SK-N-SH (cell line): ENCODE data around the gene AQP5. TPM values are rescaled to one million over a fixed set of nuclear protein-coding genes. Genes with fewer than 3 reads are reported as not detected.

ENCODE experiments used
- CTCF ChIA-PET: fragments of 300-600, 350-600 bp; formaldehyde crosslinking; extraction: SDS; loops from one replicate; lab custom pipeline; 2021; lab: Yijun Ruan, JAX
- POLR2A ChIA-PET: fragments of 350-600 bp; sonication (Branson Sonifier 250); formaldehyde crosslinking; extraction: SDS; loops from one replicate; lab custom pipeline; 2020; ENCODE audit warnings: antibody characterized with exemption, inconsistent platforms; lab: Yijun Ruan, JAX
- DNase-seq: peaks from one replicate; pipeline ENCODE4 v3.0.0; 2012
- H2AFZ ChIP-seq: fragments of 200-600 bp; sonication (generic); 2 replicates; pipeline ENCODE4 v1.8.1; 2016; ENCODE audit warnings: antibody characterized with exemption, mild to moderate bottlenecking, low read depth
- H3F3A ChIP-seq: fragments of 200-600 bp; sonication (generic); replicated peaks from 2 replicates; pipeline ENCODE3; 2016; ENCODE audit warnings: antibody characterized with exemption, mild to moderate bottlenecking; ENCODE audit not compliant: insufficient read depth
- H3K27ac ChIP-seq, 2 experiments: fragments of 200-500 bp in 1 of 2; fragments of 200-600 bp in 1 of 2; sonication (Bioruptor generic) in 1 of 2; sonication (generic), shearing (Covaris generic) in 1 of 2; 2 replicates each; pipeline versions ENCODE4 v1.5.1 to v1.6.1; 2014 to 2016; ENCODE audit warnings: low read depth in 2 of 2, inconsistent platforms in 1 of 2, low read length in 1 of 2, mild to moderate bottlenecking in 1 of 2, mixed read lengths in 1 of 2
- H3K27me3 ChIP-seq: fragments of 200-600 bp; sonication (generic), shearing (Covaris generic); 2 replicates; pipeline ENCODE4 v1.6.1; 2016; ENCODE audit warnings: mixed run types; ENCODE audit not compliant: insufficient read depth
- H3K36me3 ChIP-seq, 2 experiments: fragments of 200-500 bp in 1 of 2; fragments of 200-600 bp in 1 of 2; sonication (Bioruptor generic) in 1 of 2; sonication (generic) in 1 of 2; replicated peaks in 1 of 2; 2 replicates each; pipeline versions ENCODE3 to v1.5.1; 2014 to 2016; ENCODE audit warnings: low read length in 1 of 2, mild to moderate bottlenecking in 1 of 2; ENCODE audit not compliant: insufficient read depth in 2 of 2, control insufficient read depth in 1 of 2
- H3K4me1 ChIP-seq, 2 experiments: fragments of 200-500 bp in 1 of 2; fragments of 200-600 bp in 1 of 2; sonication (Bioruptor generic) in 1 of 2; sonication (generic), shearing (Covaris generic) in 1 of 2; 2 replicates each; pipeline versions ENCODE4 v1.5.1 to v1.6.1; 2014 to 2016; ENCODE audit warnings: low read depth in 1 of 2, low read length in 1 of 2, mixed run types in 1 of 2; ENCODE audit not compliant: insufficient read depth in 2 of 2, control insufficient read depth in 1 of 2
- H3K4me2 ChIP-seq: fragments of 200-600 bp; sonication (generic), shearing (Covaris generic); 2 replicates; pipeline ENCODE4 v1.6.1; 2017; ENCODE audit warnings: mixed run types
- H3K4me3 ChIP-seq, 2 experiments: fragments of 200-500 bp in 1 of 2; fragments of 200-600 bp in 1 of 2; sonication (Bioruptor generic) in 1 of 2; sonication (generic), shearing (Covaris generic) in 1 of 2; 2 replicates each; pipeline versions ENCODE4 v1.5.1 to v1.8.1; 2014 to 2016; ENCODE audit warnings: low read depth in 2 of 2, inconsistent platforms in 1 of 2, low read length in 1 of 2, mild to moderate bottlenecking in 1 of 2, mixed read lengths in 1 of 2, moderate library complexity in 1 of 2
- H3K79me2 ChIP-seq: fragments of 200-600 bp; sonication (generic); 2 replicates; pipeline ENCODE4 v1.8.1; 2017; ENCODE audit warnings: mild to moderate bottlenecking; ENCODE audit not compliant: insufficient read depth
- H3K9ac ChIP-seq: fragments of 200-600 bp; sonication (generic); 2 replicates; pipeline ENCODE4 v1.6.1; 2017; ENCODE audit warnings: mixed run types
- H3K9me2 ChIP-seq: fragments of 200-600 bp; sonication (generic); 2 replicates; pipeline ENCODE4 v1.6.1; 2017; ENCODE audit warnings: mixed run types
- H3K9me3 ChIP-seq: fragments of 200-600 bp; sonication (generic); 2 replicates; pipeline ENCODE4 v1.6.1; 2017; ENCODE audit warnings: mixed run types, mild to moderate bottlenecking, moderate library complexity
- H4K20me1 ChIP-seq: fragments of 200-600 bp; sonication (generic); 2 replicates; pipeline ENCODE4 v1.6.1; 2017; ENCODE audit warnings: mild to moderate bottlenecking, mixed run types; ENCODE audit not compliant: insufficient read depth
- CTCF ChIP-seq: fragments of 200-600 bp; sonication (generic); IDR thresholded peaks from 2 replicates; pipeline ENCODE4 v1.6.1; 2017; ENCODE audit warnings: antibody characterized with exemption, mild to moderate bottlenecking, moderate library complexity
- FOXJ3 ChIP-seq: sonication (generic); formaldehyde crosslinking; IDR thresholded peaks from 2 replicates; pipeline ENCODE4 v1.5.1; 2020; ENCODE audit warnings: mild to moderate bottlenecking, missing genetic modification reagents
- RAD21 ChIP-seq: IDR thresholded peaks from 2 replicates; pipeline ENCODE4 v1.6.1; 2012; ENCODE audit warnings: mild to moderate bottlenecking, low read length
- RXRA ChIP-seq: IDR thresholded peaks from 2 replicates; pipeline ENCODE4 v1.4.0; 2012; ENCODE audit warnings: low read depth, mild to moderate bottlenecking, borderline replicate concordance
- SIN3A ChIP-seq: IDR thresholded peaks from 2 replicates; pipeline ENCODE4 v1.6.1; 2012; ENCODE audit warnings: low read depth, mild to moderate bottlenecking, low read length, moderate library complexity, borderline replicate concordance
- TAF1 ChIP-seq: IDR thresholded peaks from 2 replicates; pipeline ENCODE4 v1.6.1; 2012; ENCODE audit warnings: low read depth, mild to moderate bottlenecking, low read length, moderate library complexity, borderline replicate concordance
- TEAD4 ChIP-seq: IDR thresholded peaks from 2 replicates; pipeline ENCODE4 v1.4.0; 2012; ENCODE audit warnings: mild to moderate bottlenecking, borderline replicate concordance; ENCODE audit not compliant: insufficient read depth
- WGBS: methylation state at CpG from one replicate; pipeline ENCODE4 v1.1.6; 2017; ENCODE audit warnings: low lambda C conversion rate; 5-methylcytosine and 5-hydroxymethylcytosine counted together
- polyA plus RNA-seq, 3 experiments: library from polyadenylated mRNA; depleted of rRNA; stranded (reverse); fragments of >200 nt; gene quantifications; 2 replicates each; pipeline ENCODE4 v1.2.3, GENCODE V29; 2012

Gene AQP5
- polyA plus RNA-seq, 1 of the 3 experiments (the other 2 are of a cell fraction) = 0.10 TPM

GRCh38 chr12:49920241-49920914 is 41.3 kb upstream of the AQP5 start:
- H3K4me2 ChIP-seq = peak overlapping the region; percentile 30; the same call in 1 of the 2 replicates
- CTCF ChIA-PET = interaction anchor here (0.7 to 1.2 kb wide), 3 partner anchors 13 to 25 kb away, joined by 3 to 4 read pairs (median 3); no protein-coding TSS in a partner anchor
- peak overlapping the region; percentile 56; the same call in 1 of the 2 replicates for H2AFZ ChIP-seq

GRCh38 chr12:49920915-49921286 is 40.8 kb upstream of the AQP5 start:
- Histone ChIP-seq H3K27ac (no peak overlapping the region), H3K9me3 (no peaks in the 10 kb centered on the region), H3K4me1 (peaks cover 0 to 4% of the 10 kb centered on the region in 2 experiments; a peak in 1 of 4 replicates), H3K4me3 (no peak overlapping the region), H2AFZ (peak overlapping the region; percentile 56; the same call in 1 of the 2 replicates), H3F3A (no peaks in the 10 kb centered on the region), H3K9me2 (no peaks in the 10 kb centered on the region), H3K9ac (no peak overlapping the region), H4K20me1 (no peaks in the 10 kb centered on the region), H3K79me2 (no peaks in the 10 kb centered on the region), H3K36me3 (no peaks in the 10 kb centered on the region), H3K4me2 (no peak overlapping the region), H3K27me3 (no peaks in the 10 kb centered on the region)
- no peak for TF ChIP-seq TAF1
- no peak for TF ChIP-seq SIN3A
- TF ChIP-seq RXRA = no peak
- no peak for TF ChIP-seq RAD21
- TF ChIP-seq CTCF = no peak
- no peak for TF ChIP-seq FOXJ3 (CRISPR knock-in tag)
- DNase-seq = no peak
- CTCF ChIA-PET = interaction anchor here (0.7 to 1.2 kb wide), 2 partner anchors 14 to 22 kb away, joined by 3 to 4 read pairs; no protein-coding TSS in a partner anchor
- POLR2A ChIA-PET = no interaction called here
- 86% methylated on average over 3 of the region's 3 CpGs for WGBS

More at GRCh38 chr12:49920241-49920914, 41.3 kb upstream of the AQP5 start:
- H3K4me3 ChIP-seq = no peak overlapping the region
- H3K27ac ChIP-seq = no peak overlapping the region
- POLR2A ChIA-PET = no interaction called here
- no peaks in the 10 kb centered on the region for H4K20me1 ChIP-seq
- no peak for TF ChIP-seq RXRA
- H3K9ac ChIP-seq = no peak overlapping the region
- no peak for DNase-seq
- H3K27me3 ChIP-seq = no peaks in the 10 kb centered on the region
- whole genome bisulfite sequencing = 78% methylated on average over 12 of the region's 12 CpGs
- no peaks in the 10 kb centered on the region for H3K9me2 ChIP-seq
- no peaks in the 10 kb centered on the region for H3K79me2 ChIP-seq
- H3K36me3 ChIP-seq = no peaks in the 10 kb centered on the region
- peaks cover 0 to 4% of the 10 kb centered on the region in 2 experiments; a peak in 1 of 4 replicates for H3K4me1 ChIP-seq
- H3K9me3 ChIP-seq = no peaks in the 10 kb centered on the region
- H3F3A ChIP-seq = no peaks in the 10 kb centered on the region

GRCh38 chr12:49921299-49921698 is 40.4 kb upstream of the AQP5 start:
- no peak overlapping the region for H3K27ac ChIP-seq
- H2AFZ ChIP-seq = no peak overlapping the region
- no peak overlapping the region for H3K4me2 ChIP-seq
- H3K9me3 ChIP-seq = no peaks in the 10 kb centered on the region
- 59% methylated on average over 3 of the region's 3 CpGs for WGBS
- no peaks in the 10 kb centered on the region for H3K9me2 ChIP-seq
- no peaks in the 10 kb centered on the region for H3K36me3 ChIP-seq
- H3K4me1 ChIP-seq = peaks cover 0 to 4% of the 10 kb centered on the region in 2 experiments; a peak in 1 of 4 replicates
- ChIA-PET CTCF (interaction anchor here (0.7 to 1.2 kb wide), 2 partner anchors 14 to 22 kb away, joined by 3 to 4 read pairs; no protein-coding TSS in a partner anchor), POLR2A (no interaction called here)
- no peak for DNase-seq
- no peak overlapping the region for H3K9ac ChIP-seq
- TF ChIP-seq TEAD4 = no peak
- no peak overlapping the region for H3K4me3 ChIP-seq
- no peaks in the 10 kb centered on the region for H3K79me2 ChIP-seq
- H4K20me1 ChIP-seq = no peaks in the 10 kb centered on the region
- H3K27me3 ChIP-seq = no peaks in the 10 kb centered on the region
- no peaks in the 10 kb centered on the region for H3F3A ChIP-seq
